OCI-LY1 (cell line): ENCODE data around the gene EIF2B2.

Experiments used
- H2AFZ ChIP-seq: fragments of 200-600 bp; sonication (generic), shearing (Covaris generic); 2 replicates; pipeline ENCODE4 v1.6.0; 2014; ENCODE audit warnings: antibody characterized with exemption, mild to moderate bottlenecking, low read length
- H3F3A ChIP-seq: fragments of 200-600 bp; sonication (generic), shearing (Covaris generic); 2 replicates; pipeline ENCODE4 v1.6.0; 2014; ENCODE audit warnings: mild to moderate bottlenecking, antibody characterized with exemption, low read length, moderate library complexity; ENCODE audit not compliant: insufficient read depth
- H3K27ac ChIP-seq: fragments of 200-600 bp; sonication (generic); 2 replicates; pipeline ENCODE4 v1.5.1; 2014; ENCODE audit warnings: low read length, mixed run types, mild to moderate bottlenecking, low read depth; ENCODE audit not compliant: poor library complexity, severe bottlenecking
- H3K27me3 ChIP-seq: fragments of 200-600 bp; sonication (generic); 2 replicates; pipeline ENCODE4 v1.6.0; 2014; ENCODE audit warnings: antibody characterized with exemption, mild to moderate bottlenecking, low read length, moderate library complexity; ENCODE audit not compliant: insufficient read depth
- H3K36me3 ChIP-seq: fragments of 200-600 bp; sonication (generic); 2 replicates; pipeline ENCODE4 v1.6.1; 2014; ENCODE audit warnings: mild to moderate bottlenecking, antibody characterized with exemption, low read length, moderate library complexity, mixed read lengths; ENCODE audit not compliant: insufficient read depth
- H3K4me1 ChIP-seq: fragments of 200-600 bp; sonication (generic); 2 replicates; pipeline ENCODE4 v1.5.1; 2014; ENCODE audit warnings: mild to moderate bottlenecking, low read length, moderate library complexity; ENCODE audit not compliant: insufficient read depth, severe bottlenecking
- H3K4me2 ChIP-seq: fragments of 200-600 bp; sonication (generic), shearing (Covaris generic); 2 replicates; pipeline ENCODE4 v1.6.1; 2014; ENCODE audit warnings: low read length
- H3K4me3 ChIP-seq: fragments of 200-600 bp; sonication (generic); 2 replicates; pipeline ENCODE4 v1.5.1; 2014; ENCODE audit warnings: low read length, low read depth, mild to moderate bottlenecking, mixed read lengths; ENCODE audit not compliant: poor library complexity, severe bottlenecking
- H3K79me2 ChIP-seq: fragments of 200-600 bp; shearing (Covaris generic); 2 replicates; pipeline ENCODE4 v1.6.1; 2016; ENCODE audit warnings: mixed run types, low read length, mixed read lengths; ENCODE audit not compliant: insufficient read depth
- H3K9ac ChIP-seq: fragments of 200-600 bp; sonication (generic), shearing (Covaris generic); 2 replicates; pipeline ENCODE4 v1.6.1; 2014; ENCODE audit warnings: mild to moderate bottlenecking, low read length, mixed read lengths
- H3K9me2 ChIP-seq: fragments of 200-600 bp; sonication (generic), shearing (Covaris generic); 2 replicates; pipeline ENCODE4 v1.6.1; 2014; ENCODE audit warnings: low read depth, mild to moderate bottlenecking, low read length, mixed read lengths
- H3K9me3 ChIP-seq: fragments of 200-600 bp; shearing (Covaris generic); 2 replicates; pipeline ENCODE4 v1.6.1; 2014; ENCODE audit warnings: low read length, mixed read lengths
- H4K20me1 ChIP-seq: fragments of 200-600 bp; sonication (generic), shearing (Covaris generic); 2 replicates; pipeline ENCODE4 v1.6.0; 2016; ENCODE audit warnings: mild to moderate bottlenecking, low read length; ENCODE audit not compliant: insufficient read depth
- EZH2 ChIP-seq: fragments of 200-600 bp; sonication (generic), shearing (Covaris generic); IDR thresholded peaks from 2 replicates; pipeline ENCODE4 v1.8.0; 2017; ENCODE audit warnings: borderline replicate concordance, mixed run types, mild to moderate bottlenecking, antibody characterized with exemption, low read length, moderate library complexity, mixed read lengths
- TF ChIP-seq, protein P1 (sequence below): fragments of 200-600 bp; sonication (generic), shearing (Covaris generic); IDR thresholded peaks from 2 replicates; pipeline ENCODE4 v1.5.1; 2017; ENCODE audit warnings: mild to moderate bottlenecking, antibody characterized with exemption, low read length, moderate library complexity, mixed read lengths

EIF2B2 gene

DNA sequence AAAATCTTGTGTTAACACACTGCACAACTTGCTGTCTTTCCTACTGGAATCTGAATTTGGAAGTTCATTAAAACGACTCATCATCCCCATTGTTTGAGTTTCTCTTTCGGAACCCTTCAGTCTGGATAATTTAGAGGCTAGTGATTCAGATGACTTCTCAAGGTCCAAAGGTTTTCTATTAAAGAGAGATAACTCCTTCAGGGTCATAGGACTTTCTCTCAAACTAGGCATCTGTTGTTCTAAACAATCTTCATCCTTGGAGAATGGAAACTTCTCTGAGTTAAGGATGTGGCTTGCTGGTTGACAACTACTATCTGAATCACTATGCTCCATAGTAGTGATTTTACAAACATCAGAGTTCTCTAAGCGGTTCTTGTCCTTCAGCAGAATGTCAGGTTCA lies 44.2 kb downstream of the EIF2B2 start:
- H3K9ac ChIP-seq: no peak overlapping the region
- H3K4me3 ChIP-seq: no peak overlapping the region
- H4K20me1 ChIP-seq: no peaks in the 10 kb centered on the region
- no peaks in the 10 kb centered on the region for H3F3A ChIP-seq
- H3K36me3 ChIP-seq: peaks cover 30% of the 10 kb centered on the region; the same call in 1 of the 2 replicates
- no peak for TF ChIP-seq EZH2
- TF ChIP-seq, protein P1, sequence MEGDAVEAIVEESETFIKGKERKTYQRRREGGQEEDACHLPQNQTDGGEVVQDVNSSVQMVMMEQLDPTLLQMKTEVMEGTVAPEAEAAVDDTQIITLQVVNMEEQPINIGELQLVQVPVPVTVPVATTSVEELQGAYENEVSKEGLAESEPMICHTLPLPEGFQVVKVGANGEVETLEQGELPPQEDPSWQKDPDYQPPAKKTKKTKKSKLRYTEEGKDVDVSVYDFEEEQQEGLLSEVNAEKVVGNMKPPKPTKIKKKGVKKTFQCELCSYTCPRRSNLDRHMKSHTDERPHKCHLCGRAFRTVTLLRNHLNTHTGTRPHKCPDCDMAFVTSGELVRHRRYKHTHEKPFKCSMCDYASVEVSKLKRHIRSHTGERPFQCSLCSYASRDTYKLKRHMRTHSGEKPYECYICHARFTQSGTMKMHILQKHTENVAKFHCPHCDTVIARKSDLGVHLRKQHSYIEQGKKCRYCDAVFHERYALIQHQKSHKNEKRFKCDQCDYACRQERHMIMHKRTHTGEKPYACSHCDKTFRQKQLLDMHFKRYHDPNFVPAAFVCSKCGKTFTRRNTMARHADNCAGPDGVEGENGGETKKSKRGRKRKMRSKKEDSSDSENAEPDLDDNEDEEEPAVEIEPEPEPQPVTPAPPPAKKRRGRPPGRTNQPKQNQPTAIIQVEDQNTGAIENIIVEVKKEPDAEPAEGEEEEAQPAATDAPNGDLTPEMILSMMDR: no peak
- no peak overlapping the region for H3K4me2 ChIP-seq
- H3K9me2 ChIP-seq: no peaks in the 10 kb centered on the region
- no peaks in the 10 kb centered on the region for H3K27me3 ChIP-seq
- H3K4me1 ChIP-seq: peaks cover 29% of the 10 kb centered on the region
- no peaks in the 10 kb centered on the region for H3K79me2 ChIP-seq
- no peak overlapping the region for H3K27ac ChIP-seq
- no peak overlapping the region for H2AFZ ChIP-seq
- H3K9me3 ChIP-seq: no peaks in the 10 kb centered on the region

DNA sequence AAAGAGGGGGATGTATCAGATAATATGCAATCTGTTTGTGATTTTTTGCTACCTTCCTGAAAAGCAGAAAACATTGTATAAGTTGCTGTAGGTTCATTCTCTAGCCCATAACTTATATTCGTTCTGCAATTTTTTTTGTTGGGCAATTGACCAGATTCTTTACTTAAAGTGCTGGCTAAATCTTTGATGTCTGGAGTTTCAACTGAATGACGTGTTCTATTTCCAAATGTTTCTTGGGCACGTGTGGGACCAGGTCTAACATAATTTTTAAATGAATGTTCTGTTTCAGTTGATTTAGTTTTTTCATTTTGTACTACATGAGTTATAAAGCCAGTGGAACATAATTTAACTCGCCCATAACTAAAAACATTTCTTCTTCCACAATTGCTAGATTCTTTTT lies 44.8 kb downstream of the EIF2B2 start:
- H3K79me2 ChIP-seq: no peaks in the 10 kb centered on the region
- H2AFZ ChIP-seq: no peak overlapping the region
- H3K4me3 ChIP-seq: no peak overlapping the region
- no peaks in the 10 kb centered on the region for H3K27me3 ChIP-seq
- H3K27ac ChIP-seq: no peak overlapping the region
- H3K9ac ChIP-seq: no peak overlapping the region
- no peaks in the 10 kb centered on the region for H3K9me2 ChIP-seq
- 0 out of 2 replicates have a peak, but pooled peaks cover under 1% of the 10 kb centered on the region for H3F3A ChIP-seq
- H3K36me3 ChIP-seq: peaks cover 28% of the 10 kb centered on the region; the same call in 1 of the 2 replicates
- H4K20me1 ChIP-seq: no peaks in the 10 kb centered on the region
- no peaks in the 10 kb centered on the region for H3K9me3 ChIP-seq
- peaks cover 29% of the 10 kb centered on the region for H3K4me1 ChIP-seq
- no peak for TF ChIP-seq EZH2
- TF ChIP-seq, protein P1: no peak
- no peak overlapping the region for H3K4me2 ChIP-seq

- H3F3A ChIP-seq: 0 out of 2 replicates have a peak, but pooled peaks cover 7% of the 10 kb centered on the region
- no peaks in the 10 kb centered on the region for H3K9me3 ChIP-seq
- no peaks in the 10 kb centered on the region for H3K79me2 ChIP-seq
- no peak overlapping the region for H3K4me2 ChIP-seq
- H3K4me3 ChIP-seq: no peak overlapping the region
- H3K27ac ChIP-seq: no peak overlapping the region
- no peak overlapping the region for H2AFZ ChIP-seq
- H3K27me3 ChIP-seq: no peaks in the 10 kb centered on the region
- H3K9ac ChIP-seq: no peak overlapping the region
- no peak for TF ChIP-seq EZH2
- TF ChIP-seq, protein P1: no peak
- H3K9me2 ChIP-seq: no peaks in the 10 kb centered on the region
- H3K36me3 ChIP-seq: peaks cover 32% of the 10 kb centered on the region; the same call in 1 of the 2 replicates
- H3K4me1 ChIP-seq: peaks cover 29% of the 10 kb centered on the region
- H4K20me1 ChIP-seq: no peaks in the 10 kb centered on the region
These were observed 45.4 kb downstream of the EIF2B2 start for GRCh38 chr14:75048101-75048500.
